NCI-H2107 treated with DMSO at 0.1 percent for 48 hours (cell line): ENCODE data around the gene ECHS1.
"Not testable (repeated sequence)": the region's sequence is repeated elsewhere in the genome, so short reads cannot be mapped to it uniquely, and the experiment has no call there.

Experiments
- DNase-seq: peaks from one replicate; lab custom pipeline; 2025; ENCODE audit not compliant: unreplicated experiment; lab: John Stamatoyannopoulos, UW

The ECHS1 gene

GRCh38 chr10:133400624-133401424 is 27.7 kb upstream of the ECHS1 start:
- DNase-seq, result no peak

GRCh38 chr10:133399123-133399601 is 26.0 kb upstream of the ECHS1 start:
- DNase-seq, result no peak

- no peak for DNase-seq
Measured at GRCh38 chr10:133397938-133398337, 24.8 kb upstream of the ECHS1 start.

GRCh38 chr10:133396035-133396624 is 23.0 kb upstream of the ECHS1 start:
- DNase-seq, result no peak

- DNase-seq, result no peak
Measured at GRCh38 chr10:133394801-133395221, 21.7 kb upstream of the ECHS1 start.

GRCh38 chr10:133394064-133394663 is 21.0 kb upstream of the ECHS1 start, which contains the start of gene MTG1:
Gene MTG1, plus strand, starts transcription at chr10:133394157. Its CDS starts 64 bp downstream, at chr10:133394221.
- DNase-seq, result peak; percentile 46

GRCh38 chr10:133393401-133394063 is 20.4 kb upstream of the ECHS1 start:
- DNase-seq, result no peak

- DNase-seq, result no peak
Measured at GRCh38 chr10:133391761-133392518, 18.8 kb upstream of the ECHS1 start.

GRCh38 chr10:133391249-133391635 is 18.1 kb upstream of the ECHS1 start:
- no peak for DNase-seq

GRCh38 chr10:133390597-133391248 is 17.6 kb upstream of the ECHS1 start:
- DNase-seq, result no peak

GRCh38 chr10:133388973-133389818 is 16.0 kb upstream of the ECHS1 start:
- no peak for DNase-seq

- DNase-seq, result no peak
Measured at GRCh38 chr10:133388236-133388972, 15.2 kb upstream of the ECHS1 start.

GRCh38 chr10:133386951-133387350 is 13.8 kb upstream of the ECHS1 start:
- not testable (repeated sequence) for DNase-seq

- DNase-seq, result no peak
Measured at GRCh38 chr10:133385214-133385613, 12.1 kb upstream of the ECHS1 start.

GRCh38 chr10:133384071-133384470 is 10.9 kb upstream of the ECHS1 start:
- no peak for DNase-seq

- no peak for DNase-seq
Measured at GRCh38 chr10:133383551-133383950, 10.4 kb upstream of the ECHS1 start.

- no peak for DNase-seq
Measured at GRCh38 chr10:133381036-133381435, 7.9 kb upstream of the ECHS1 start.

- no peak for DNase-seq
Measured at GRCh38 chr10:133379801-133380666, 6.9 kb upstream of the ECHS1 start.
